ENCODE data around the gene AKAP6. TPM values are rescaled to one million over a fixed set of nuclear protein-coding genes. Genes with fewer than 3 reads are reported as not detected.

Gene AKAP6
- total and polyA plus RNA-seq, 10 of the 15 experiments (the other 5 are each of a cell fraction or from before 2014, with no cell fraction given) = 0.35 to 5.9 (median 2.2) TPM

- ChIA-PET SMC1A (ENCODE audit: uncharacterized antibody, unreplicated experiment) (interaction anchor here (0.7 to 1.0 kb wide), 2 partner anchors 12 to 18 kb away, joined by 3 to 5 read pairs; no protein-coding TSS in a partner anchor), POLR2A (interaction anchor here (0.6 kb wide), 1 partner anchor 842 kb away, joined by 5 read pairs; no protein-coding TSS in a partner anchor), RAD21 (ENCODE audit: unreplicated experiment) (no interaction called here), CTCF (no interaction called here)
- no peak overlapping the region for H3K4me3 ChIP-seq
- ATAC-seq = no peak
- no peaks in the 10 kb centered on the region for H3K27me3 ChIP-seq (replicated peaks in 1 of 2; ENCODE audit: control insufficient read depth in 2 of 2, insufficient read depth in 2 of 2, low read length in 1 of 2)
- 67% methylated on average over 3 of the region's 3 CpGs for WGBS (ENCODE audit: insufficient coverage, insufficient replicate concordance, low lambda C conversion rate, missing lambda C conversion rate)
- H3K36me3 ChIP-seq (ENCODE audit: control insufficient read depth in 2 of 2, insufficient read depth in 2 of 2, low read length in 1 of 2) = no peaks in the 10 kb centered on the region
- no peak for DNase-seq (ENCODE audit: low read depth, low spot score)
- H3K4me2 ChIP-seq (ENCODE audit: control insufficient read depth, insufficient read depth) = no peak overlapping the region
- no peak for FAIRE-seq
- no peaks in the 10 kb centered on the region for H3K9me3 ChIP-seq (replicated peaks; ENCODE audit: control insufficient read depth, insufficient read depth, low read length)
- in situ Hi-C loops (cut with MboI) (no loop called here), intact Hi-C loops (cut with micrococcal nuclease; ENCODE audit: unreplicated experiment) (no loop called here)
- H4K20me1 ChIP-seq (ENCODE audit: control insufficient read depth, insufficient read depth) = no peaks in the 10 kb centered on the region
- TF ChIP-seq PKNOX1 (IDR thresholded peaks at IDR 0.05) (no peak), CBFB (IDR thresholded peaks at IDR 0.05; ENCODE audit: low read depth) (no peak), NKRF (conservative IDR thresholded peaks at IDR 0.05) (no peak), USF2 (IDR thresholded peaks at IDR 0.05; ENCODE audit: borderline replicate concordance, low read depth, low read length) (no peak), LARP7 (IDR thresholded peaks at IDR 0.05) (no peak), CHD2 (IDR thresholded peaks at IDR 0.05; ENCODE audit: borderline replicate concordance, low read depth, low read length) (no peak), NRF1 (conservative IDR thresholded peaks at IDR 0.05; ENCODE audit: low read depth, low read length) (no peak), ZNF592 (IDR thresholded peaks at IDR 0.05) (no peak), PRDM15 (CRISPR knock-in tag; IDR thresholded peaks at IDR 0.05) (no peak), MAX (IDR thresholded peaks at IDR 0.05; ENCODE audit: low read depth, low read length) (no peak)
- no peak overlapping the region for H3K27ac ChIP-seq (ENCODE audit: control insufficient read depth, insufficient read depth)
- H3K4me1 ChIP-seq (ENCODE audit: control insufficient read depth, insufficient read depth, low read length) = peaks cover 10% of the 10 kb centered on the region; the same call in 1 of the 2 replicates
- no peaks in the 10 kb centered on the region for H3K79me2 ChIP-seq (ENCODE audit: control insufficient read depth, insufficient read depth, low read length)
- H2AFZ ChIP-seq (ENCODE audit: control insufficient read depth, low read depth, low read length) = no peak overlapping the region; the same call in 1 of the 2 replicates
- no TSS peak for BruUV-seq (replicated peaks)
- no peak overlapping the region for H3K9ac ChIP-seq (ENCODE audit: control insufficient read depth, insufficient read depth, low read length)
These were observed 280.3 kb downstream of the AKAP6 start for GRCh38 chr14:32609388-32609787.
